Stimulated activated CD4-positive, alpha-beta T cell treated with anti-CD3 and anti-CD28 coated beads, Interleukin-2, amount 100 ng/mL, for 48 hours (primary cell): ENCODE measurements around the gene NOL3.
A peak's percentile ranks its signal among the peaks of the same experiment; 100 is the strongest.
"Not testable (repeated sequence)": the region's sequence is repeated elsewhere in the genome, so short reads cannot be mapped to it uniquely, and the experiment has no call there.

Experiments
- DNase-seq, 2 donors: peaks; one replicate each; pipeline ENCODE4 v3.0.0-alpha.2; 2020

The NOL3 gene

GRCh38 chr16:67170168-67170948 is at the start of gene NOL3:
NOL3 (plus strand) TSS chr16:67170538.
- peak in 1 of 2 donors; percentile 48 for DNase-seq

GRCh38 chr16:67122799-67123198 is 47.5 kb upstream of the NOL3 start:
- DNase-seq: not testable (repeated sequence)

GRCh38 chr16:67128417-67128816 is 41.9 kb upstream of the NOL3 start:
- no peak for DNase-seq

- DNase-seq: no peak
Measured at GRCh38 chr16:67128887-67129286, 41.5 kb upstream of the NOL3 start.

GRCh38 chr16:67129422-67129821 is 40.9 kb upstream of the NOL3 start:
- DNase-seq: no peak

DNA sequence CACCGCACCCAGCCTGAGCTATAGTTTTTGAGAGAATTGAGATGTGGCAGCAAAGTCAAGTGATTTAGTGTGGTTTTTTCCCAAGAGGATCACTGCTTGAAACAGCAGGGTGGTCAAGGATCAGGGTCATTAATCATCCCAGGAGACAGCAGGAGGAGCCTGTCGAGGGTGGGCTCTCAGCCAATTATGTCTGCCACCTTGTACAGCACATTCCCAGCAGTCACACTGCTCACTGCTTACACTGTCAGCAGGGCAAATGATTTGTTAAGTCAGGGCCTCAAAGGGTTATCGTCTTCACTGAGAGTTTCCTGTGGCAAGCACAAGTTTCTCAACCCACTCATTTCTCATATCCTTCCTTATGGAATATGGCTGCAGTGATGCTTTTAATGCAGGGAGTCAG is 32.7 kb upstream of the NOL3 start:
- DNase-seq: no peak

GRCh38 chr16:67141391-67141790 is 28.9 kb upstream of the NOL3 start:
- DNase-seq: no peak

GRCh38 chr16:67142342-67142741 is 28.0 kb upstream of the NOL3 start:
- DNase-seq: no peak

- DNase-seq: no peak
Measured at GRCh38 chr16:67144943-67145342, 25.4 kb upstream of the NOL3 start.

GRCh38 chr16:67145746-67146145 is 24.6 kb upstream of the NOL3 start:
- no peak for DNase-seq

DNA sequence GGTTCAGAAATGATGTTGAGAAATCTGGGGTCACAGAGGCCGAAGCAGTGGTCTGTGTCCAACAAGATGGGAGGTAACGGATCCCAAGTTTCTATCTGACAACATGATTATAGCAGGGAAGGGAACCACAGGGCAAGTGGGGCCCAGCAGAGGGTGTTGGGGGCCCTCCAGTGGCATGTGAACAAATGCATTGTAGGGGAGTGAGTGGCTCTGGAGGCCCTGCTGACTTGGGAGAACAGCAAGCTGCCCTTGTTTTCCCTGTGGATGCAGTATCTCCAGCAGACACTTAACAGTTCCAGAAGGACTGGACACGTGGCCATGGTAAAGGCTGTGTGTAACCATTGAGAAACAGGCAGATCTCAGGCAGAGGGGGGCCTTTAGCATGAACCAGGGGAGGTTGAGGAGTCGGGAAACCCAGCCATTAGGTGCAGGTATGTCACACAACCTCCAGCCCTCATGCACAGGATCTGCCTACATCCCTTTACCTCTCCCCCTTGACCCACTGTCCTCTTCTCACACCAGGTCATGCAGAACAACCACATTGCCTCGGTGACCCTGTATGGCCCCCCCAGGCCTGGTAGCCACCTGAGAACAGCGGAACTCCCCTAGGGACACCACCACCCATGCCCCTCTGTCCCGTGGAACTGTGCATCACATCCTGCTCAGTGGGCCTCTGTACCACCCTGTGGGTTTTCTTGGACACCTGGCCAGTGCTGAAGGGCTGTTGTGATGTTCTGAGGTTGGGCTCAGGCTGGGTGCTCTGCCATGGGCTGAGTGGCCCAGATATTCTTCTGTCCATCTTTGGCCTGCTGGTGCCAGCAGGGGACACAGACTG is 23.6 kb upstream of the NOL3 start:
- no peak for DNase-seq

- DNase-seq: no peak
Measured at GRCh38 chr16:67147437-67148140, 22.7 kb upstream of the NOL3 start.

GRCh38 chr16:67148221-67148620 is 22.1 kb upstream of the NOL3 start:
- DNase-seq: no peak

GRCh38 chr16:67148656-67149275 is 21.6 kb upstream of the NOL3 start:
- DNase-seq: no peak

DNA sequence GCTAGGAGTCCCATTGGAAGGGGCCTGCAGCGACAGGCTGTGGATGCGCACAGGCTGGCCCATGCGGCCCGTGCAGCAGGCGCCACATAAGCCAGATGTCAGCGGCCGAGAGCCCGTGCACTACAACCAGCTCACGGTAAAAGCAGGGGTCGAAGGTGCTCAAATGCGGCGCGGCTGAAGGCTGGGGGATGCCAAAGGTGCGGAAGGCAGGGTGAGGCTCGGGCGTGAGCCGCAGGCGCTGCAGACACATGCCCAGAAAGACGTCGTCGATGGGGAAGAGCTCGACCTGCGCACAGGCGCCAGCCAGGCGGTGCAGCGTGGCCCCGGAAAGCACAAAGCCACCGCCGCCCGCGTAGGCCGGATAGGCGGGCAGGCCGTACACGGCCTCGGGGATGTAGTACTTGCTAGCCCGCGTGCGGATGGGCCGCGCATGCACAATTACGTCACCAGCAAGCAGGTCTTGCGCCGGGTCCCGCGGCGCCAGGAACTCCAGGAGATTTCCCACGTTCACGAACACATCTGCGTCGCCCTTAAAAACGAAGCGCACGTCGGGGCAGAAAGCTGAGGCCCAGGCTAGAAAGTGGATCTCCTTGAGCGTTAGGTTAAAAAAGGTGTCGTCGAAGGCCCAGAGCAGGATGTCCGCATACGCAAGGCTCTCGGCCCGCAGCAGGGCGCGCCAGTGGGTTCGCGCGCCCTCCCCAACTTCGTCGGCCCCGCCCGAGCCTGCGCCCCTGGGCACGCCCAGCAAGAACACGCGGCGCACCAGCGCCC is 20.9 kb upstream of the NOL3 start:
- no peak for DNase-seq

DNA sequence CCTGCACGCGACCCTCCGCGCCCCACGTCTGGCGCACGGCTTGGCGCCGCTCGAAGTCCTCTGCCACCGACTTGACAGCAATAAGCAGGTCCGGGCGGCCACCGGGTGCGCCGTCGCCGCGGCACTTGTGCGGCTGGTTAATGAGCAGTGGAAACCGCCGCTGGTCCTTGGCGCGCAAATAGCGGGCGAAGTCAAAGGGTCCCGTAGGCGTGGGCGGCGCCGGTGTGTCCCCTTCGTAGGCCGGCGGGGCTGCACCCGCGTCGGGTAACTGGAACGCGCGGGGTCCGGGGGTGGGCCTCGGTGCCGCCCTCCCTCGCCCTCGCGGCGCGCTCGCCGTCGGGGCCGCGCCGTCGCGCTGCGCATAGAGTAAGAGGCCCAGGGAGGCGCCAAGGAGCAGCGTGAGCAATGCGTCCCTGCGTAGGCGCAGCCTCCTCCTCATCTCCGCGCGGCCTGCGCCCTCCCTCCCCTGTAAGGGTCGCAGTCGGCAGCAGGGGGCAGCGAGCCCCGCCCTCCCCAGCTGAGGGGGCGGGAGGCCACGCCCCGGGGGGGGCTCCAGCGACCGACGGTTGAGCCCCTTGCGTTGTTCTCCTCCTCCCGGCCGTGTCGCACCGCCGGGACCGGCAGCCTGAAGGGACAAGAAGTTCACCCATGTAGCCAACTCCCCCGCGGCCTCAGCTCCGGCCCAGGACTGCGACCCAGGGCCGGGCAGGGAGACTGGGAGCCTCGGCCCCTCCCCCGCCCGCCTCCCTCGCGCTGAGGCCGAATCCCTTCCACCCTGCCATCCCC is 20.1 kb upstream of the NOL3 start:
- peak in 1 of 2 donors; percentile 36 for DNase-seq

DNA sequence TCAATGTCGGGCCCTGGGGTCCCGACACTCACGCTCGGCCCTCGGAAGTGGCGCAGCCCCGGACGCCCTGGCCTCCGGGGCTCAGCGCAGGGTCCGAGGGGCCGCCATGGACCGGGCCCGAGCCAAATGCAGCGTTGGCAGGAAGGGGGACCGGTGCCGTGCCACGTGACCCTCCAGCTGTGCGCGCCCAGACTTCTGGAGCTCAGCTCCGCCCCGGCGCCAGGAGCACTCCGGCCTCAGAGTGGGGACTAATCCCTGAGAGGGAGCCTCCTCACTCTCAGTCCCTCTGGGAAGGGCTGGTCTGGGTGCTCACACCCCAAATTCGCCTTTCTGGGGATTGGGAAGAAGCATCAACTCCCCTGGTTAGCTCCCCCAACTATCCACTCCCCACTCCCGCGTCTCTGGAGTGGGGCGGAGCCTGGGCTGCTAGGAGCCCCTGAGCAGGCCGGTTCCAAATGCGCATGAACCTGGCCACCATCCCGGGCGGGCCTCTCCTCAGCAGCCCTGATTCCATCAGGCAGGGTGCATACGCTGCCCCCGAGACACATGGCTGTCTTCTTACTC is 19.4 kb upstream of the NOL3 start, which contains the start of gene B3GNT9:
B3GNT9 (minus strand) TSS at position 166 of the 564 bp plus-strand sequence. CDS start 513 bp downstream, outside the sequence.
- DNase-seq: no peak

- no peak for DNase-seq
Measured at GRCh38 chr16:67151431-67152097, 18.8 kb upstream of the NOL3 start.

DNA sequence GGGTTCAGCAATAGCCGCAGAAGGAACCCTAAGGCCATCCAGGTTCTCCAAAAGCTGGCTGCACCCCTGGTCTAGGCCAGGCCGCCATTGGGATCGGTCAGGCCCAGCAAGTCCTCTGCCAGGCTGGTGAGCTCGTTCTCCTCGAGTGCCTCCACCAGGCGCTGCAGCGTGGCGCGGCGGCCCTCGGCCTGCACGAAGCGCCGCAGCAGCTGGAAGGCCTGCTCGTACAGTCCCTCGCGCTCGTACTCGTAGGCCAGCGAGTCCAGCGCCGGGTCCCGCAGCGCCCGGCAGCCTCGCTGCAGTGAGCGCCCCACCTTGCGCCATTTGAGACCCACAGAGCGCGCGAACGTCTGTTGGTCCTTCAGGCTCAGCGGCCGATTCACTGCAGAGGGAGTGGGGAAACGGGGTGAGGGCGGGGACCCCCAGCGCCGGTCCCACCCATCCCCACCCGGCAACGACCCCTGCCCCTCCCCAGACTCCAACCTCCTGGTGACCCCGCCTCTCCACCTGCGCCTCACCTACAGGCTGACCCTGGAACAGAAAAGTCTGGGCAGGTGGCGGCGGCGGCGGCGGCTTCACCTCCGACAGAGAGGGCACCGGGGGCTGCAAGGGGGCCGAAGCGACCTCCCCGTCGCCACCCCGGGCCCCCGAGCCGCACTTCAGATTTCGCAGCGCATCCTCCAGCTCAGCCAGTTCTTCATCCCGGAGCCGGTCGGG is 15.6 kb upstream of the NOL3 start:
- no peak for DNase-seq
